CD14-positive monocyte (primary cell): ENCODE results near the gene GRHL1. TPM values are rescaled to one million over a fixed set of nuclear protein-coding genes. Genes with fewer than 3 reads are reported as not detected.

Experiments used
- DNase-seq, 3 donors: peaks; one replicate each; pipeline ENCODE4 v3.0.0-alpha.2; 2011 to 2022
- H2AFZ ChIP-seq: 2 replicates; pipeline ENCODE4 v1.6.0; 2012; ENCODE audit warnings: mild to moderate bottlenecking, low read depth, low read length, inconsistent platforms; ENCODE audit not compliant: insufficient read depth, poor library complexity, severe bottlenecking
- H3K27ac ChIP-seq, 2 donors: 1 replicate in 1 of 2; 2 replicates in 1 of 2; pipeline ENCODE4 v1.5.1; 2012 to 2013; ENCODE audit warnings: low read length in 2 of 2, control low read depth in 1 of 2, inconsistent platforms in 1 of 2, low read depth in 1 of 2, mild to moderate bottlenecking in 1 of 2
- H3K27me3 ChIP-seq, 2 donors: one replicate each; pipeline versions ENCODE4 v1.6.0 to v1.6.1; 2011 to 2013; ENCODE audit warnings: low read length in 2 of 2; ENCODE audit not compliant: control insufficient read depth in 2 of 2, insufficient read depth in 2 of 2
- H3K36me3 ChIP-seq, 2 donors: replicated peaks in 1 of 2; 1 replicate in 1 of 2; 2 replicates in 1 of 2; pipeline versions ENCODE4 v1.5.1 to v1.6.1; 2012 to 2013; ENCODE audit warnings: low read length in 2 of 2, control low read depth in 1 of 2, inconsistent platforms in 1 of 2, mild to moderate bottlenecking in 1 of 2; ENCODE audit not compliant: insufficient read depth in 2 of 2, control insufficient read depth in 1 of 2
- H3K4me1 ChIP-seq, 2 donors: 1 replicate in 1 of 2; 2 replicates in 1 of 2; pipeline versions ENCODE4 v1.5.1 to v1.6.1; 2012 to 2013; ENCODE audit warnings: low read length in 2 of 2, control low read depth in 1 of 2, inconsistent platforms in 1 of 2, mild to moderate bottlenecking in 1 of 2, moderate library complexity in 1 of 2; ENCODE audit not compliant: insufficient read depth in 2 of 2, control insufficient read depth in 1 of 2
- H3K4me2 ChIP-seq: replicated peaks from 2 replicates; pipeline ENCODE3; 2012; ENCODE audit warnings: low read length, moderate library complexity, mild to moderate bottlenecking; ENCODE audit not compliant: poor library complexity, severe bottlenecking; ENCODE audit errors: extremely low read depth
- H3K4me3 ChIP-seq, 3 experiments: fragments of 200-600 bp in 1 of 3; sonication (generic) in 1 of 3; replicated peaks in 1 of 3; 1 replicate in 2 of 3; 2 replicates in 1 of 3; pipeline ENCODE4 v1.5.1; 2011 to 2013; ENCODE audit warnings: low read length in 3 of 3, mild to moderate bottlenecking in 3 of 3, control low read depth in 2 of 3, low read depth in 2 of 3, inconsistent platforms in 1 of 3, moderate library complexity in 1 of 3
- H3K79me2 ChIP-seq: 2 replicates; pipeline ENCODE4 v1.6.0; 2012; ENCODE audit warnings: mild to moderate bottlenecking, control low read depth, inconsistent platforms, low read length, moderate library complexity; ENCODE audit not compliant: insufficient read depth
- H3K9ac ChIP-seq: 2 replicates; pipeline ENCODE4 v1.6.0; 2017; ENCODE audit warnings: low read length, mild to moderate bottlenecking; ENCODE audit not compliant: insufficient read depth, poor library complexity, severe bottlenecking
- H3K9me3 ChIP-seq, 2 donors: replicated peaks in 1 of 2; 1 replicate in 1 of 2; 2 replicates in 1 of 2; pipeline versions ENCODE4 v1.5.1 to v1.6.1; 2012 to 2013; ENCODE audit warnings: low read length in 2 of 2, control low read depth in 1 of 2; ENCODE audit not compliant: control insufficient read depth in 1 of 2, insufficient read depth in 1 of 2
- H4K20me1 ChIP-seq: 2 replicates; pipeline ENCODE4 v1.6.0; 2012; ENCODE audit warnings: mild to moderate bottlenecking, low read length, control low read depth, moderate library complexity; ENCODE audit not compliant: insufficient read depth
- H3K27ac Mint-ChIP-seq, 7 donors: one replicate each; pipeline ENCODE4 v1.8.0; 2020; ENCODE audit warnings: mild to moderate bottlenecking in 7 of 7, mixed read lengths in 7 of 7, moderate library complexity in 6 of 7, inconsistent platforms in 2 of 7
- H3K27me3 Mint-ChIP-seq, 3 donors: one replicate each; pipeline ENCODE4 v1.8.0; 2021 to 2022; ENCODE audit warnings: low read depth in 3 of 3, mild to moderate bottlenecking in 3 of 3, mixed read lengths in 3 of 3, moderate library complexity in 3 of 3, inconsistent platforms in 1 of 3
- H3K36me3 Mint-ChIP-seq, 2 donors: one replicate each; pipeline ENCODE4 v1.8.0; 2020; ENCODE audit warnings: mixed read lengths in 2 of 2, inconsistent platforms in 1 of 2, mild to moderate bottlenecking in 1 of 2
- H3K4me1 Mint-ChIP-seq: one replicate; pipeline ENCODE4 v1.8.0; 2020; ENCODE audit warnings: mild to moderate bottlenecking, mixed read lengths
- H3K4me3 Mint-ChIP-seq, 2 donors: one replicate each; pipeline ENCODE4 v1.8.0; 2020; ENCODE audit warnings: mild to moderate bottlenecking in 2 of 2, mixed read lengths in 2 of 2, moderate library complexity in 1 of 2
- H3K9me3 Mint-ChIP-seq, 7 donors: one replicate each; pipeline ENCODE4 v1.8.0; 2020 to 2022; ENCODE audit warnings: mixed read lengths in 7 of 7, mild to moderate bottlenecking in 6 of 7, moderate library complexity in 6 of 7, inconsistent platforms in 2 of 7
- WGBS: methylation state at CpG from one replicate; pipeline ENCODE4 v1.1.5; 2013; ENCODE audit warnings: missing lambda C conversion rate; ENCODE audit not compliant: insufficient coverage; 5-methylcytosine and 5-hydroxymethylcytosine counted together
- intact Hi-C, 2 donors: fragments of 100-400 bp; cut with micrococcal nuclease; formaldehyde crosslinking; loops; one replicate each; pipeline versions ENCODE4 v1.15.0 to v1.15.1; 2023
- polyA plus RNA-seq, 3 donors: library from polyadenylated mRNA; depleted of rRNA in 1 of 3; unstranded in 2 of 3; stranded (reverse) in 1 of 3; fragments of 300-500 nt in 2 of 3; fragments of >200 nt in 1 of 3; fragmentation: Illumina TruSeq in 2 of 3; gene quantifications; 1 replicate in 2 of 3; 2 replicates in 1 of 3; pipeline ENCODE4 v1.2.3, GENCODE V29; 2012 to 2021
- TF ChIP-seq, protein P1 (sequence below): fragments of 200-600 bp; IDR thresholded peaks from one replicate; pipeline ENCODE4 v1.8.0; 2022; ENCODE audit warnings: antibody characterized with exemption, mild to moderate bottlenecking

GRHL1 gene
- polyA plus RNA-seq, 3 donors = 0.08 TPM; not detected in 2

GRCh38 chr2:10006236-10007161 lies 55.0 kb downstream of the GRHL1 start:
- H3K27ac ChIP-seq = no peak overlapping the region
- intact Hi-C loops = no loop called here
- Mint-ChIP-seq H3K9me3 (peaks cover 0 to 16% (median 9%) of the 10 kb centered on the region in 7 donors), H3K27me3 (peaks cover 27 to 44% (median 31%) of the 10 kb centered on the region in 3 donors), H3K27ac (peak overlapping the region in 1 of 7 donors; percentile 42), H3K36me3 (peaks cover 0 to 7% of the 10 kb centered on the region in 2 donors), H3K4me1 (peaks cover 17% of the 10 kb centered on the region), H3K4me3 (peak overlapping the region; percentile 20 to 71)
- DNase-seq = peak in 1 of 3 donors; percentile 15
- peak overlapping the region; percentile 15 for H3K4me2 ChIP-seq
- H3K79me2 ChIP-seq = no peaks in the 10 kb centered on the region
- peaks cover 0 to 18% of the 10 kb centered on the region in 2 donors for H3K27me3 ChIP-seq
- H3K36me3 ChIP-seq = no peaks in the 10 kb centered on the region
- H2AFZ ChIP-seq = peak overlapping the region; percentile 63
- 51% methylated on average over 60 of the region's 64 CpGs for WGBS
- no peaks in the 10 kb centered on the region for H4K20me1 ChIP-seq
- no peak overlapping the region for H3K4me3 ChIP-seq
- peak overlapping the region; percentile 43 for H3K9ac ChIP-seq
- peaks cover 6% of the 10 kb centered on the region in 2 donors for H3K9me3 ChIP-seq
- TF ChIP-seq, protein P1, sequence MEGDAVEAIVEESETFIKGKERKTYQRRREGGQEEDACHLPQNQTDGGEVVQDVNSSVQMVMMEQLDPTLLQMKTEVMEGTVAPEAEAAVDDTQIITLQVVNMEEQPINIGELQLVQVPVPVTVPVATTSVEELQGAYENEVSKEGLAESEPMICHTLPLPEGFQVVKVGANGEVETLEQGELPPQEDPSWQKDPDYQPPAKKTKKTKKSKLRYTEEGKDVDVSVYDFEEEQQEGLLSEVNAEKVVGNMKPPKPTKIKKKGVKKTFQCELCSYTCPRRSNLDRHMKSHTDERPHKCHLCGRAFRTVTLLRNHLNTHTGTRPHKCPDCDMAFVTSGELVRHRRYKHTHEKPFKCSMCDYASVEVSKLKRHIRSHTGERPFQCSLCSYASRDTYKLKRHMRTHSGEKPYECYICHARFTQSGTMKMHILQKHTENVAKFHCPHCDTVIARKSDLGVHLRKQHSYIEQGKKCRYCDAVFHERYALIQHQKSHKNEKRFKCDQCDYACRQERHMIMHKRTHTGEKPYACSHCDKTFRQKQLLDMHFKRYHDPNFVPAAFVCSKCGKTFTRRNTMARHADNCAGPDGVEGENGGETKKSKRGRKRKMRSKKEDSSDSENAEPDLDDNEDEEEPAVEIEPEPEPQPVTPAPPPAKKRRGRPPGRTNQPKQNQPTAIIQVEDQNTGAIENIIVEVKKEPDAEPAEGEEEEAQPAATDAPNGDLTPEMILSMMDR = no peak
- peaks cover 10 to 22% of the 10 kb centered on the region in 2 donors for H3K4me1 ChIP-seq

DNA sequence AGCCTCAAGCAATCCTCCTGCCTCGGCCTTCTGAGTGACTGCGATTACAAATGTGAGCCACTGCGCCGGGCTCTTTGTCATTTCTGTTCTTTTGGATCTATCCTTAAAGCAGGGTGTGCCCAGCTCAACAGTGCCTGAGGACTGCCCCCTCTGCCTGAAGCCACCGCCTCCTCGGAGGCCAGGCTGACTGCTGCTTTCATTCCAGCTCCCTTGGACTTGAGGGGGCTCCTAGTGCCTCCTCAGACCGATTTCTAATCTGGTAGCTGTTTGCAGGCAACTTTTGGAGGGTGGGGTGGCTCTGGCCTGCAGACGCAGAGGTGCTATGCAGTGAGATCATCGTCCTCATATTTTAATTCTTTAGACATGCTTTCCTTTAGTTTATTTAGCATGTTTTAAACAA lies 55.9 kb downstream of the GRHL1 start:
- Mint-ChIP-seq H3K4me3 (no peak overlapping the region), H3K9me3 (peaks cover 0 to 16% (median 9%) of the 10 kb centered on the region in 7 donors)
- no peak overlapping the region for H2AFZ ChIP-seq

More for the DNA sequence above, 55.9 kb downstream of the GRHL1 start:
- H3K9me3 ChIP-seq = peaks cover 6% of the 10 kb centered on the region in 2 donors
- Mint-ChIP-seq H3K27me3 (peaks cover 27 to 44% (median 31%) of the 10 kb centered on the region in 3 donors), H3K27ac (peak overlapping the region in 1 of 7 donors; percentile 43), H3K4me1 (peaks cover 7% of the 10 kb centered on the region), H3K36me3 (peaks cover 0 to 7% of the 10 kb centered on the region in 2 donors)
- H3K4me3 ChIP-seq = no peak overlapping the region
- no peak overlapping the region for H3K9ac ChIP-seq
- H3K36me3 ChIP-seq = no peaks in the 10 kb centered on the region
- intact Hi-C loops = no loop called here
- 76% methylated on average over 5 of the region's 9 CpGs for WGBS
- no peaks in the 10 kb centered on the region for H4K20me1 ChIP-seq
- no peak overlapping the region for H3K4me2 ChIP-seq
- H3K27ac ChIP-seq = no peak overlapping the region
- TF ChIP-seq, protein P1 = no peak
- H3K79me2 ChIP-seq = no peaks in the 10 kb centered on the region
- H3K27me3 ChIP-seq = peaks cover 0 to 18% of the 10 kb centered on the region in 2 donors
- peaks cover 7 to 14% of the 10 kb centered on the region in 2 donors for H3K4me1 ChIP-seq
- no peak for DNase-seq
